Esophagus muscularis mucosa (tissue), 4 donors: ENCODE data around the gene COPZ1. TPM values are rescaled to one million over a fixed set of nuclear protein-coding genes. Genes with fewer than 3 reads are reported as not detected.

Experiments
- DNase-seq: peaks from one replicate; pipeline ENCODE4 v3.0.0-alpha.2; 2017; ENCODE audit errors: extremely low spot score
- H3K27ac ChIP-seq, 4 donors: fragments of 200-600 bp; sonication (generic); replicated peaks in 1 of 4; 1 replicate in 3 of 4; 2 replicates in 1 of 4; pipeline ENCODE4 v1.5.1; 2016 to 2019; ENCODE audit warnings: mild to moderate bottlenecking in 1 of 4
- H3K27me3 ChIP-seq, 4 donors: fragments of 200-600 bp; sonication (generic); one replicate each; pipeline versions ENCODE4 v1.5.1 to v1.6.0; 2016 to 2019
- H3K36me3 ChIP-seq, 4 donors: fragments of 200-600 bp; sonication (generic); one replicate each; pipeline ENCODE4 v1.5.1; 2016 to 2019
- H3K4me1 ChIP-seq, 4 donors: fragments of 200-600 bp; sonication (generic); one replicate each; pipeline ENCODE4 v1.5.1; 2016 to 2019
- H3K4me3 ChIP-seq, 4 donors: fragments of 200-600 bp; sonication (generic); 1 replicate in 2 of 4; 2 replicates in 2 of 4; pipeline ENCODE4 v1.5.1; 2016 to 2019; ENCODE audit warnings: mild to moderate bottlenecking in 4 of 4, moderate library complexity in 1 of 4
- H3K9me3 ChIP-seq, 4 donors: fragments of 200-600 bp; sonication (generic); 1 replicate in 3 of 4; 2 replicates in 1 of 4; pipeline ENCODE4 v1.5.1; 2016 to 2019
- CTCF ChIP-seq, 3 experiments: fragments of 200-600 bp in 2 of 3; fragments of 450-650 bp in 1 of 3; sonication (generic) in 2 of 3; IDR thresholded peaks; one replicate each; pipeline ENCODE4 v1.5.1; 2017 to 2019; ENCODE audit warnings: antibody characterized with exemption in 3 of 3, mild to moderate bottlenecking in 2 of 3, moderate library complexity in 1 of 3
- EP300 ChIP-seq: sonication (generic); formaldehyde crosslinking; IDR thresholded peaks from one replicate; pipeline ENCODE4 v1.6.1; 2017; ENCODE audit warnings: antibody characterized with exemption
- POLR2A ChIP-seq: fragments of 450-650 bp; IDR thresholded peaks from one replicate; pipeline ENCODE4 v1.6.1; 2017; ENCODE audit warnings: antibody characterized with exemption, moderate library complexity, mild to moderate bottlenecking, low read depth
- POLR2AphosphoS5 ChIP-seq, 2 donors: sonication (generic); formaldehyde crosslinking; IDR thresholded peaks; one replicate each; pipeline ENCODE4 v1.6.1; 2017; ENCODE audit warnings: antibody characterized with exemption in 2 of 2
- WGBS: methylation state at CpG from one replicate; pipeline ENCODE4 v1.1.5; 2018; 5-methylcytosine and 5-hydroxymethylcytosine counted together
- intact Hi-C: fragments of 100-400 bp; cut with DNase I; formaldehyde crosslinking; loops from one replicate; pipeline ENCODE4 v1.15.1; 2023
- total RNA-seq, 4 donors: library from RNA; depleted of rRNA; stranded (reverse); fragments of >200 nt; gene quantifications; one replicate each; pipeline versions ENCODE4 v1.1.0 to v1.2.1, GENCODE V29; 2016

Gene COPZ1
- total RNA-seq, 4 donors from 2014 or later = 41.1 to 61.9 (median 48.5) TPM

- H3K27ac ChIP-seq = peak overlapping the region; percentile 65 to 86 (median 82)
- H3K4me3 ChIP-seq = no peak overlapping the region
- H3K4me1 ChIP-seq = peaks cover 38 to 77% (median 69%) of the 10 kb centered on the region in 4 donors
- WGBS = 61% methylated on average over 4 of the region's 4 CpGs
- no peak for DNase-seq
- no peaks in the 10 kb centered on the region for H3K36me3 ChIP-seq
- TF ChIP-seq POLR2AphosphoS5 (IDR thresholded peaks at IDR 0.05) (peak in 1 of 2 donors; percentile 35), CTCF (IDR thresholded peaks at IDR 0.05) (no peak)
- H3K27me3 ChIP-seq = no peaks in the 10 kb centered on the region
- H3K9me3 ChIP-seq = no peaks in the 10 kb centered on the region
- intact Hi-C loops = no loop called here
Measured at GRCh38 chr12:54376596-54376995, 51.7 kb downstream of the COPZ1 start.

GRCh38 chr12:54377007-54377406 lies 52.1 kb downstream of the COPZ1 start:
- intact Hi-C loops = no loop called here
- H3K27ac ChIP-seq = peak overlapping the region; percentile 65 to 86 (median 82)
- H3K27me3 ChIP-seq = no peaks in the 10 kb centered on the region
- H3K4me3 ChIP-seq = peak overlapping the region in 2 of 4 donors; percentile 63 to 74
- DNase-seq = no peak
- H3K4me1 ChIP-seq = peaks cover 34 to 72% (median 65%) of the 10 kb centered on the region in 4 donors
- TF ChIP-seq POLR2A = no peak
- TF ChIP-seq CTCF (IDR thresholded peaks at IDR 0.05) = no peak
- no peak for TF ChIP-seq POLR2AphosphoS5 (IDR thresholded peaks at IDR 0.05)
- no peak for TF ChIP-seq EP300
- no peaks in the 10 kb centered on the region for H3K36me3 ChIP-seq
- no peaks in the 10 kb centered on the region for H3K9me3 ChIP-seq
- 86% methylated on average over 2 of the region's 2 CpGs for WGBS

- Histone ChIP-seq H3K4me3 (peak overlapping the region; percentile 59 to 74 (median 62)), H3K27me3 (no peaks in the 10 kb centered on the region), H3K9me3 (no peaks in the 10 kb centered on the region), H3K36me3 (no peaks in the 10 kb centered on the region), H3K4me1 (peaks cover 29 to 64% (median 56%) of the 10 kb centered on the region in 4 donors), H3K27ac (peak overlapping the region; percentile 79 to 86 (median 84))
- 81% methylated on average over 6 of the region's 6 CpGs for whole genome bisulfite sequencing
- no peak for DNase-seq
- intact Hi-C loops = no loop called here
- TF ChIP-seq EP300 (no peak), POLR2A (no peak), POLR2AphosphoS5 (IDR thresholded peaks at IDR 0.05) (no peak), CTCF (IDR thresholded peaks at IDR 0.05) (no peak)
Measured at GRCh38 chr12:54377797-54378515, 53.0 kb downstream of the COPZ1 start.

- intact Hi-C loops = no loop called here
- no peaks in the 10 kb centered on the region for H3K9me3 ChIP-seq
- TF ChIP-seq POLR2AphosphoS5 (IDR thresholded peaks at IDR 0.05) (no peak), EP300 (no peak), POLR2A (no peak), CTCF (IDR thresholded peaks at IDR 0.05) (no peak)
- peaks cover 29 to 57% (median 49%) of the 10 kb centered on the region in 4 donors for H3K4me1 ChIP-seq
- H3K27ac ChIP-seq = peak overlapping the region; percentile 83 to 86 (median 84)
- H3K27me3 ChIP-seq = no peaks in the 10 kb centered on the region
- no peak for DNase-seq
- no peaks in the 10 kb centered on the region for H3K36me3 ChIP-seq
- peak overlapping the region; percentile 59 to 74 (median 62) for H3K4me3 ChIP-seq
- WGBS = 13% methylated on average over 35 of the region's 49 CpGs
Measured at GRCh38 chr12:54378796-54379397, 54.0 kb downstream of the COPZ1 start.
